ENCODE data around the gene SRGAP2C.
"Not testable (repeated sequence)": the region's sequence is repeated elsewhere in the genome, so short reads cannot be mapped to it uniquely, and the experiment has no call there.

GRCh38 chr1:121316081-121316480, 131.3 kb downstream of the SRGAP2C start:
- TF ChIP-seq CTCF (IDR thresholded peaks at IDR 0.05); POLR2A (IDR thresholded peaks at IDR 0.05); POLR2AphosphoS5 (IDR thresholded peaks at IDR 0.05; ENCODE audit: insufficient read depth in 1 of 2, low read depth in 1 of 2): not testable (repeated sequence)

All from vagina (tissue), 2 donors.